ENCODE results near the gene RANBP1.

Gene RANBP1

GRCh38 chr22:20088263-20088648 is 27.6 kb upstream of the RANBP1 start:
- TF ChIP-seq CTCF (IDR thresholded peaks at IDR 0.05; ENCODE audit: borderline replicate concordance, control extremely low read depth, extremely low read depth, insufficient read depth, missing control alignments) = no peak
- in situ Hi-C loops (cut with MboI; ENCODE audit: low sequenced_read_pairs, unreplicated experiment) = no loop called here
- no peak for DNase-seq (ENCODE audit: low spot score)

GRCh38 chr22:20089226-20089976 is 26.5 kb upstream of the RANBP1 start:
- no peak for DNase-seq (ENCODE audit: low spot score)
- TF ChIP-seq CTCF (IDR thresholded peaks at IDR 0.05; ENCODE audit: borderline replicate concordance, control extremely low read depth, extremely low read depth, insufficient read depth, missing control alignments) = no peak
- in situ Hi-C loops (cut with MboI; ENCODE audit: low sequenced_read_pairs, unreplicated experiment) = no loop called here

GRCh38 chr22:20089977-20090729 is 25.8 kb upstream of the RANBP1 start:
- no peak for DNase-seq (ENCODE audit: low spot score)
- in situ Hi-C loops (cut with MboI; ENCODE audit: low sequenced_read_pairs, unreplicated experiment) = no loop called here
- TF ChIP-seq CTCF (IDR thresholded peaks at IDR 0.05; ENCODE audit: borderline replicate concordance, control extremely low read depth, extremely low read depth, insufficient read depth, missing control alignments) = no peak

- in situ Hi-C loops (cut with MboI; ENCODE audit: low sequenced_read_pairs, unreplicated experiment) = no loop called here
- no peak for TF ChIP-seq CTCF (IDR thresholded peaks at IDR 0.05; ENCODE audit: borderline replicate concordance, control extremely low read depth, extremely low read depth, insufficient read depth, missing control alignments)
- no peak for DNase-seq (ENCODE audit: low spot score)
These were observed 25.1 kb upstream of the RANBP1 start for GRCh38 chr22:20090730-20091240.

GRCh38 chr22:20091690-20092476 is 24.0 kb upstream of the RANBP1 start:
- TF ChIP-seq CTCF (IDR thresholded peaks at IDR 0.05; ENCODE audit: borderline replicate concordance, control extremely low read depth, extremely low read depth, insufficient read depth, missing control alignments) = no peak
- in situ Hi-C loops (cut with MboI; ENCODE audit: low sequenced_read_pairs, unreplicated experiment) = no loop called here

GRCh38 chr22:20092477-20092854 is 23.4 kb upstream of the RANBP1 start:
- no peak for DNase-seq (ENCODE audit: low spot score)
- TF ChIP-seq CTCF (IDR thresholded peaks at IDR 0.05; ENCODE audit: borderline replicate concordance, control extremely low read depth, extremely low read depth, insufficient read depth, missing control alignments) = no peak
- in situ Hi-C loops (cut with MboI; ENCODE audit: low sequenced_read_pairs, unreplicated experiment) = no loop called here

More at GRCh38 chr22:20091690-20092476, 24.0 kb upstream of the RANBP1 start:
- DNase-seq (ENCODE audit: low spot score) = no peak

Measured in GM13976 (cell line).